ENCODE results near the gene XAF1.

Gene XAF1
- total RNA-seq: 8.6 to 118 (median 45.2) reads per million in 9 experiments

- peak; percentile 56 for ATAC-seq (replicated peaks)
- Mint-ChIP-seq H3K9me3 (no peaks in the 10 kb centered on the region), H3K27me3 (no peaks in the 10 kb centered on the region), H3K27ac (peak within 1 kb of the TSS; percentile 94 to 97), H3K36me3 (ENCODE audit: insufficient read depth) (peaks cover 42% of the 10 kb centered on the region), H3K4me1 (ENCODE audit: low read depth in 2 of 2) (peaks cover 49 to 51% of the 10 kb centered on the region in 2 donors), H3K4me3 (peak within 1 kb of the TSS; percentile 93 to 98)
- DNase-seq: peak; percentile 18 to 43 (median 35)
Observed at GRCh38 chr17:6755731-6756184, at the start of gene XAF1. TSS of gene XAF1 (plus strand) at chr17:6756046. CDS start at chr17:6756079, 33 bp downstream.

- H3K9me3 Mint-ChIP-seq: no peaks in the 10 kb centered on the region
- no peaks in the 10 kb centered on the region for H3K4me1 Mint-ChIP-seq (ENCODE audit: low read depth in 2 of 2)
- ATAC-seq (replicated peaks) (no peak), DNase-seq (no peak)
- H3K27me3 Mint-ChIP-seq: peaks cover 57 to 87% of the 10 kb centered on the region in 2 donors
- no peak overlapping the region for H3K4me3 Mint-ChIP-seq
- no peak overlapping the region for H3K27ac Mint-ChIP-seq
- no peaks in the 10 kb centered on the region for H3K36me3 Mint-ChIP-seq (ENCODE audit: insufficient read depth)
Observed at GRCh38 chr17:6706499-6706898, 49.3 kb upstream of the XAF1 start.

- ATAC-seq (replicated peaks): no peak
- H3K36me3 Mint-ChIP-seq (ENCODE audit: insufficient read depth): no peaks in the 10 kb centered on the region
- peaks cover 62 to 92% of the 10 kb centered on the region in 2 donors for H3K27me3 Mint-ChIP-seq
- H3K4me3 Mint-ChIP-seq: no peak overlapping the region
- H3K9me3 Mint-ChIP-seq: no peaks in the 10 kb centered on the region
- DNase-seq: no peak
- no peak overlapping the region for H3K27ac Mint-ChIP-seq
- no peaks in the 10 kb centered on the region for H3K4me1 Mint-ChIP-seq (ENCODE audit: low read depth in 2 of 2)
Observed at GRCh38 chr17:6706996-6707395, 48.9 kb upstream of the XAF1 start.

GRCh38 chr17:6708357-6708961, 47.4 kb upstream of the XAF1 start:
- DNase-seq: no peak
- Mint-ChIP-seq H3K4me3 (no peak overlapping the region), H3K36me3 (ENCODE audit: insufficient read depth) (no peaks in the 10 kb centered on the region), H3K9me3 (no peaks in the 10 kb centered on the region), H3K4me1 (ENCODE audit: low read depth in 2 of 2) (peaks cover 3 to 7% of the 10 kb centered on the region in 2 donors), H3K27ac (no peak overlapping the region), H3K27me3 (peaks cover 67 to 97% of the 10 kb centered on the region in 2 donors)
- ATAC-seq (replicated peaks): no peak

- H3K4me1 Mint-ChIP-seq (ENCODE audit: low read depth in 2 of 2): peaks cover 6 to 14% of the 10 kb centered on the region in 2 donors
- H3K27me3 Mint-ChIP-seq: peaks cover 77 to 97% of the 10 kb centered on the region in 2 donors
- DNase-seq (no peak), ATAC-seq (replicated peaks) (no peak)
- no peaks in the 10 kb centered on the region for H3K36me3 Mint-ChIP-seq (ENCODE audit: insufficient read depth)
- H3K4me3 Mint-ChIP-seq: no peak overlapping the region
- H3K9me3 Mint-ChIP-seq: no peaks in the 10 kb centered on the region
- H3K27ac Mint-ChIP-seq: no peak overlapping the region
Observed at GRCh38 chr17:6710317-6710716, 45.5 kb upstream of the XAF1 start.

GRCh38 chr17:6711081-6711674, 44.7 kb upstream of the XAF1 start:
- H3K27ac Mint-ChIP-seq: no peak overlapping the region
- peaks cover 6 to 14% of the 10 kb centered on the region in 2 donors for H3K4me1 Mint-ChIP-seq (ENCODE audit: low read depth in 2 of 2)

GRCh38 chr17:6711681-6712057, 44.2 kb upstream of the XAF1 start:
- Mint-ChIP-seq H3K27ac (no peak overlapping the region), H3K27me3 (peaks cover 85 to 99% of the 10 kb centered on the region in 2 donors), H3K4me3 (no peak overlapping the region), H3K9me3 (no peaks in the 10 kb centered on the region), H3K4me1 (ENCODE audit: low read depth in 2 of 2) (peaks cover 6 to 14% of the 10 kb centered on the region in 2 donors), H3K36me3 (ENCODE audit: insufficient read depth) (no peaks in the 10 kb centered on the region)
- DNase-seq: no peak
- ATAC-seq (replicated peaks): no peak

More at GRCh38 chr17:6711081-6711674, 44.7 kb upstream of the XAF1 start:
- Mint-ChIP-seq H3K4me3 (no peak overlapping the region), H3K9me3 (no peaks in the 10 kb centered on the region), H3K27me3 (peaks cover 85 to 99% of the 10 kb centered on the region in 2 donors), H3K36me3 (ENCODE audit: insufficient read depth) (no peaks in the 10 kb centered on the region)
- ATAC-seq (replicated peaks) (no peak), DNase-seq (no peak)

- Mint-ChIP-seq H3K27ac (no peak overlapping the region), H3K9me3 (no peaks in the 10 kb centered on the region), H3K4me1 (ENCODE audit: low read depth in 2 of 2) (peaks cover 6 to 14% of the 10 kb centered on the region in 2 donors), H3K4me3 (peak overlapping the region; percentile 33 to 73), H3K36me3 (ENCODE audit: insufficient read depth) (no peaks in the 10 kb centered on the region), H3K27me3 (peaks cover 83 to 95% of the 10 kb centered on the region in 2 donors)
- DNase-seq: no peak
- no peak for ATAC-seq (replicated peaks)
Observed at GRCh38 chr17:6712058-6712853, 43.6 kb upstream of the XAF1 start.

- DNase-seq (no peak), ATAC-seq (replicated peaks) (no peak)
- Mint-ChIP-seq H3K4me3 (peak overlapping the region; percentile 71 to 73), H3K36me3 (ENCODE audit: insufficient read depth) (no peaks in the 10 kb centered on the region), H3K9me3 (no peaks in the 10 kb centered on the region), H3K27me3 (peaks cover 87 to 95% of the 10 kb centered on the region in 2 donors), H3K27ac (no peak overlapping the region), H3K4me1 (ENCODE audit: low read depth in 2 of 2) (peaks cover 6 to 14% of the 10 kb centered on the region in 2 donors)
Observed at GRCh38 chr17:6712854-6713129, 43.1 kb upstream of the XAF1 start.

GRCh38 chr17:6713130-6713917, 42.5 kb upstream of the XAF1 start, which contains the start of gene SLC13A5:
TSS of gene SLC13A5 (minus strand) at chr17:6713369. CDS start at chr17:6713333, 36 bp downstream.
- no peak for DNase-seq
- no peaks in the 10 kb centered on the region for H3K9me3 Mint-ChIP-seq
- peak; percentile 36 for ATAC-seq (replicated peaks)
- peaks cover 86 to 95% of the 10 kb centered on the region in 2 donors for H3K27me3 Mint-ChIP-seq
- peaks cover 3% of the 10 kb centered on the region for H3K36me3 Mint-ChIP-seq (ENCODE audit: insufficient read depth)
- peak within 1 kb of the TSS; percentile 71 to 73 for H3K4me3 Mint-ChIP-seq
- peaks cover 6 to 14% of the 10 kb centered on the region in 2 donors for H3K4me1 Mint-ChIP-seq (ENCODE audit: low read depth in 2 of 2)
- no peak within 1 kb of the TSS for H3K27ac Mint-ChIP-seq

GRCh38 chr17:6713918-6714271, 42.0 kb upstream of the XAF1 start:
- ATAC-seq (replicated peaks): no peak
- H3K27me3 Mint-ChIP-seq: peaks cover 81 to 90% of the 10 kb centered on the region in 2 donors

GRCh38 chr17:6714315-6714874, 41.5 kb upstream of the XAF1 start:
- peaks cover 3% of the 10 kb centered on the region for H3K36me3 Mint-ChIP-seq (ENCODE audit: insufficient read depth)
- peaks cover 6 to 14% of the 10 kb centered on the region in 2 donors for H3K4me1 Mint-ChIP-seq (ENCODE audit: low read depth in 2 of 2)
- H3K27me3 Mint-ChIP-seq: peaks cover 81 to 90% of the 10 kb centered on the region in 2 donors
- no peak overlapping the region for H3K27ac Mint-ChIP-seq
- DNase-seq (no peak), ATAC-seq (replicated peaks) (no peak)
- H3K9me3 Mint-ChIP-seq: no peaks in the 10 kb centered on the region
- H3K4me3 Mint-ChIP-seq: peak overlapping the region; percentile 30 to 71

More at GRCh38 chr17:6713918-6714271, 42.0 kb upstream of the XAF1 start:
- no peak for DNase-seq
- Mint-ChIP-seq H3K9me3 (no peaks in the 10 kb centered on the region), H3K36me3 (ENCODE audit: insufficient read depth) (peaks cover 3% of the 10 kb centered on the region), H3K4me1 (ENCODE audit: low read depth in 2 of 2) (peaks cover 6 to 14% of the 10 kb centered on the region in 2 donors), H3K27ac (no peak overlapping the region), H3K4me3 (peak overlapping the region; percentile 30 to 71)

- Mint-ChIP-seq H3K4me3 (no peak overlapping the region), H3K36me3 (ENCODE audit: insufficient read depth) (peaks cover 3% of the 10 kb centered on the region), H3K9me3 (no peaks in the 10 kb centered on the region), H3K4me1 (ENCODE audit: low read depth in 2 of 2) (peaks cover 6 to 14% of the 10 kb centered on the region in 2 donors), H3K27ac (no peak overlapping the region), H3K27me3 (peaks cover 81 to 90% of the 10 kb centered on the region in 2 donors)
- ATAC-seq (replicated peaks): no peak
- DNase-seq: no peak
Observed at GRCh38 chr17:6716736-6717135, 39.1 kb upstream of the XAF1 start.

All from effector memory CD8-positive, alpha-beta T cell (primary cell).